Measurements from ENCODE around the gene CPSF7.
A peak's percentile ranks its signal among the peaks of the same experiment; 100 is the strongest.
"Not testable (repeated sequence)": the region's sequence is repeated elsewhere in the genome, so short reads cannot be mapped to it uniquely, and the experiment has no call there.

Gene CPSF7

DNA sequence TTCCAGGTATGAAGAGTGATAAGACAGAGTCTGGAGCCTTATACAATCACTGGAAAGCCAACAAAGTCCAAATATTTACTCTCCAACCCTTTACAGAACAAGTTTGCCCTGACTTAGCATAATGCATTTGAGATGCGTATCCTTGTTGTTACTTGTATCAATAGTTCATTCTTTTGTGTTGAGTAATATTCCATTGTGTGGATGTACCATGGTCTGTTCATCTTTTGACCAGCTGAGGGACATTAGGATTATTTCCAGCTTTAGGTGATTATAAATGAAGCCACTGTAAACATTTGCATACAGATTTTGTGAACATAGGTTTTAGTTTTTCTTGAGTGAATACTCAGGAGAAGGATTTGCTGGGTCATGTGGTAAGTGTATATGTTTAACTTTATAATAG lies 9.8 kb upstream of the CPSF7 start:
- DNase-seq: no peak

DNA sequence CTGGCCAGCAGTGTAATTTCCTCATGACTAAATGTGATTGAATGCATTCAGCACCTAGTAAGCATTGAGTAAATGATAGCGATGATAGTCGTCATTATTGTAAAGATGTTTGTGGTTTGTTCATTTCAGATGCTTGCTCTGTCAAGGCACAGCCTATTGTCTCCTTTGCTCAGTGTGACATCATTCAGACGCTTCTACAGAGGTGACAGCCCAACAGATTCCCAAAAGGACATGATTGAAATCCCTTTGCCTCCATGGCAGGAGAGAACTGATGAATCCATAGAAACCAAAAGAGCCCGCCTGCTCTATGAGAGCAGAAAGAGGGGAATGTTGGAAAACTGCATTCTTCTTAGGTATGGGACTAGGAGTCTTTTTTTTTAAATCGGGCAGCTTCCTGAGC lies 7.7 kb upstream of the CPSF7 start:
- no peak for DNase-seq

DNA sequence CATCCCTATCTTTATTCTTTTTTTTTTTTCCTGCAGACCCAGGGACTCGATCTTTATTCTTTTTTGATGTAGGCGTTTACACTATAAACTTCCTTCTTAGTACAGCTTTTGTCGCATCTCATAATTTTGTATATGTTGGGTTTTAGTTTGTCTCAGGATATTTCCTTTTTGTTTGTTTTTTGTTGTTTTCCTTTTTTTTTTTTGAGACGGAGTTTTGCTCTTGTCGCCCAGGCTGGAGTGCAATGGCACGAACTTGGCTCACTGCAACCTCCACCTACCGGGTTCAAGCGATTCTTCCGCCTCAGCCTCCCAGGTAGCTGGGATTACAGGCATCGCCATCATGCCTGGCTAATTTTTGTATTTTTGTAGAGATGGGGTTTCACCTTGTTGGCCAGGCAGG lies 1.1 kb upstream of the CPSF7 start:
- DNase-seq: not testable (repeated sequence)

DNA sequence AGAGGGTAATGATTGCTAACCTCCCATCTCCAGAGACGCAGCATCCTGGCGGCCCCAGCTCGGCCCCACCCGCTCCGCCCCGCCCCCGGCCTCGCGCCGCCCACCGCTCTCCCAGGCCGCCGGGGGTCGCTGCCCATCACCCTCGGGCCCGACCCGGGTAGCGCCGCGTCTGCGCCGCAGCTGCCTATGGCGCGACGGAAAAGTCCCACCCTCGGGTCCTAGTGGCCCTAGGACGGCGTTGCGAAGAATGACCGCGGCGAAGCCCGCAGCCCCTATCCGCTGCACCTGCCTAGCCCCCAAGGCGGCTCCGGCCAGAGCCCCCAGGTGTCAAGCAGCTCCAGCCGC lies 457 bp downstream of the CPSF7 start:
- DNase-seq: peak; percentile 31

DNA sequence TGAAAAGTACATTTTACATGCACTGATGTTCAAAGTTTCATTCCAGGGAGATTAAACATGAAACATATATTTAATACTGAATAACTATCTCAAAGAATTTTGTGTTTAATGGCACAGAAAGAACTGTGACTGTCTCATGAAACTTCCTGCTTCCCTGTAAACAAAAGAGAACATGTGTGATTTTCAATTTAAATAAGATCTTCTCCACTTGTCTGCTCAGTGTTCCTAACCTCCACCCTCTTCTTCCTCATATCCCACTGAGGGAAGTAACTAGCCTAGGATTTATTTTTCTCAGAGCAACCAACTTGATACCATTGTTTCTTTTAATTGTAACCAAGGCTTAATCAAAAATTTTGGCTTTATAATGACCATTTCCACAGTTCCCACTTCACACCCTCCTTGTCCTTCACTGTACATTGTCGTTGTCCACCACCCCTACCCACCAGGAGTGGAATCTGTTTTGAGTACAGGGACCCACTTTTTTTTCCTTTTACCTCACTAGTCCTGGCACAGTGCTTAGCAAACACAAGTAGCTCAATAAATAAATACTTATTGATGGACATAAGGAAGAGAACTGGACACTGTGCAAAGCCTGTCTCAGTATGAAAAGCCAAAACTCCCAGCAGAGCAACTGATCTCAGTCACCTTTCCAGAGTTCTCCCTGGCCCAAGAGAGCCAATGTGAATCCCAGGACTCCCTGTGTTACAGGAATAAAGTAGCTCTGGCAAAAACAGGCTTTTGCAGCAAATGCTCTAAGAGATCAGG lies 4.2 kb downstream of the CPSF7 start:
- no peak for DNase-seq

DNA sequence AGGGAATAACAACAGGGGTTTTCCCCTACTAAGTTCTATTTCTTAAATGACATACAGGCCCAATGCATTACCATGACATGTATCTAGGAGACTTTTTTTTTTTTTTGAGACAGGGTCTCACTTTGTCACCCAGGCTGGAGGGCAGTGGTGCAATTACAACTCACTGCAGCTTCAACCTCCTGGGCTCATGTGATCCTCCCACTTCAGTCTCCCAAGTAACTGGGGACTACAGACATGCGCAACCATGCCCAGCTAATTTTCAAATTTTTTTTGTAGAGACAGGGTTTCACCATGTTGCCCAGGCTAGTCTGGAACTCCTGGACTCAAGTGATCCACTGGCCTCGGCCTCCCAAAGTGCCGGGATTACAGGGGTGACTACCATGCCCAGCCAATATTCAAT lies 7.5 kb downstream of the CPSF7 start:
- no peak for DNase-seq

DNA sequence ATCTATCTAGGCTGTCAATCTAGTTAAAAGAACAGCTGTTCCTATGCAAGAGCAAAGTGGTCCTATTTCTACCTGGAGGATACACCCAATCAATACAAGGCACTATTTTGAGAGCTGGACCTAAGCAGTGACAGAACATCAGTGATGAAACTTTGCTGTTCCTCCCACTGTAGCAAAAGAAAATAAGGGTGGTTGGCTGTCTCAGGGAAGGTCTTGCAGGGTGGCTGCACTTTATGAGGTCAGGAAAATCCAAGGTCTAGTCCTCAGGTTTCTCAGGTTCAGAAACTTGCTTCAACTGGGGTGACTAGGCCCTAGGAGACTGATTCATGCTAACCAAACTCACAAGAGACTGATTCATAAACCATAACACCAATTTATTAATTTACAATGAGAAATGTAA lies 11.6 kb downstream of the CPSF7 start:
- DNase-seq: no peak

DNA sequence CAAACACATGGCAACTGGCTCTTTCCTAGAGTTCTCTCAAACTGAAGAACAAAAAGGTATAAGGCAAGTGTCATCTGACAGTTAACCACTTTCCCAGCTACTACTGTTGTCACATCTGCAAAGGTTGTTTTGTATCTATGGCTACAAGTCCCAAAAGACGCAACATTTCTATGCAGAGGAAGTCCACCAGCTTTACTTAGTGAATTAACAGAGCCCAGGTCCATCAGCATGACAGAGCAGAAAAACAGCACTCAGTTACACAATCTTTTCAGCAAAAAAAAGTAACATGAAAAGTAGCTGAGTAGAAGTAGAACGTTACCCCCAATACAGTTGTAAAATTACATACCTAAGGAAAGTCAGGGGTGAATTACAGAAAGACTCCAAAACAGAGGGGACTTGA lies 12.1 kb downstream of the CPSF7 start:
- DNase-seq: no peak

DNA sequence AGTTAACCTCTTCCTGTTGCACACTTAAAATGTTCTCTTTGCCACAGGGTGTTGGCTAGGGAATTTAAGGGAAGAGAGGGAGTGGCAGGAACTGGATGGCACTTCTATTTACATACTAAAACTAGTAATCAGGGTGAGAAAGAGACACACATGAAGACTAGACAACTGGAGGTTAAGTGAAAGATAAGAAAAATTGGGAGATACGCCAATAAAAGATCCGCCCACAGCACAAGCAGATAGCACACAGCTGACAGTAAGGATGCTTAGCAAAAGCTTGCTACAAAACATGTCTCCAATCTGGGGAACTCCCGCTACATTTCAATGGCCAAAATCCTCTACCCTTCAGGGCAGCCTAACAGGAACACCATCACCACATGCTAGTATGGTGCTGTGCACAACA lies 12.8 kb downstream of the CPSF7 start:
- no peak for DNase-seq

DNA sequence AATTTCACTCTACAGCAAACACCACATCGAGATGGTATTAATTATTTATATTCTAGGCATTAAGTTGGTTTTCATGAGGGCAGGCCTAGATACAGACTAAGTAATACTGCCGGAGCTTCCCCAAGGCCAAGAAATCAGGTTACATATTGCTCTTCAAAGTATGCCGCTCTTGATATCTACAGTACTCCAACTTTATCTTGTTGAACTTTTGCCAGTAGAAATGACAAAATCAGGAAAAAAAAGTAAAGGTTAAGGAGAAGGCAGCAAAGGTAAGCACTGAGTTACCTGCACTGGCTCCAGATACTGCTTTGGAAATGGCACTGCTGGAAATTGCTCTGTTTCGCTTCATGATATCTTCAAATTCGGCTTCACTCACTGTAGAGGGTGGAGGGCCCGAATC lies 14.4 kb downstream of the CPSF7 start:
- no peak for DNase-seq

DNA sequence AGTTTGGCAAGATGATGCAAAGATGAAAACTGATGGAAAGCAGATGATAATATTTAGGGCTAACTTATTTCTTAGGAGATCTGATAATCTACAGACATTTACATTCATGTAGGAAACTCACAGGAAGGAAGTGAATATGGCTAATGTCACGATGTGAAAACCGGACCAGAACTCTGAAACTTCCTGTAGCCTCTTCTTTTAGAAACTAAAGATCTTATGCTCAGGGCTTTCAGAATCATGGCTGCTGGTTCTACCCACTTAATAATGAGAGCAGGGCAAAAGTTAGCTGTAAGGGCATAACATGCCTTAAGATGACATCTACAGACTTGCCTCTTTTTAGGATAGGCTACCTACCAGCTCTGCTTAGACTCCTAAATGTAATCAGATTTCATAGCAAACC lies 15.2 kb downstream of the CPSF7 start:
- DNase-seq: no peak

DNA sequence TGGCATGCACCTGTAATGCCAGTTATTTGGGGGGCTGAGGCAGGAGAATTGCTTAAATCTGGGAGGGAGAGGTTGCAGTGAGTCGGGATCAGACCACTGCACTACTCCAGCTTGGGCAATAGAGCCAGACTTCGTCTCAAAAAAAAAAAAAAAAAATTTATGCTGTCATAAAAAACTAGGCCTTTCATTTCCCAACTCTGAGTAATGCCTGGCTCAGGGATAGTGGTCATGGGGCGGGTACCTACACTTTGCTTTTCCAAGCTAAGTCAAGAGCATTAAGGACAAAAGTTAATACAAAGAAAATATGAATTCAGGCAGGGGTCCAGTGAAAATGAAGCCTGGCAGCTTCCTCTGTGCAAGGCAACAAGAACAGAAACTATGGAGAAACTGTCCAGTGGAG lies 16.3 kb downstream of the CPSF7 start:
- no peak for DNase-seq

DNA sequence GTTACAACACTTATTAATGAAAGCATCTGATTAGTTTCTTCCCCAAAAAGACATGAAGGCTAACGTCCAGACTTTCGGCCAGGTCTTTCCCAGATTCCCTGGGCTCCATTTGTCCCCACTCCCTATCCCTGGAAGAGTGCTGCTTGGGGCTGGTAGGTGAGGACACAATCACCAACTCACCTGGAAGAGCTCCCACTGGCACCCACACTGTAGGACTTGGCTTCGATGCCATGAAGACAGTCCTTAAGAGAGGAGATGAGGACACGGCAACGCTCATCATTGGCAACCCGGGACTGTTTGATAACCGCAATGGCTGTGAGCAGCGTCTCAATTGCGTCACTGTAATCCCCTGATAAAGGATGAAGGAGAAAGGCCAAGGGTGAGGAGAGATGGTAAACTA lies 18.2 kb downstream of the CPSF7 start:
- DNase-seq: no peak

DNA sequence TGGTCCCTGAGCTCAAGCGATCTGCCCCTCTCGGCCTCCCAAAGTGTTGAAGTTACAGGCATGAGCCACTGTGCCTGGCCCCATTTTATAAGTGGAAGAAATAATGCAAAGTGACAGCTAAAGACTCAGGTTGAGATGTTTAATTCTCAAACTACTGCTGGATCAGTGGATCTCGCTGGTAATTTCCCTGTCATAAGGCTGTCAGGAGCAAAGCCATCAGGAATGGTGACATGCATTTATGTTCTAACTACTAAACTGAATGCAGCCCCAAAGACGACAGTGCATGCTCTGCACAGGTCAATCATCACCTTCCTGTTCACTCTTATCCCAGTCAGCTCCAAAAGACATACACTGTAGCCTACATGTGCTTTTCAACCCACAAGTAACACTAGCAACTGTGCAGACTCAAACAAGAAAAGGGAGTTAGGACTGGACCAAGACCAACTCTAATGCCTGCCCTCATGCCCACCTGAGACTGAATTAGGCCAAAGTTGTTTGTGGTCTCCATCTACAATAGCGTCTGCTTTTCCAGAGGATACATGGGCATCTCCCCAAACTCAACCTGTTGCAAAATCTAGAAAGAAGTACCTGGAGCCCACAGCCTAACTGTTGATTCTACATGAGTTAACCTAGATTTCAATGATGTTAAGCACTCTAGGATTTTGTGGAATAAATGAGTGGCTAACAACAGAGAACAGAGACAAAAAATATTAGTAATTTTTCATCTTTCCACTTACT lies 22.6 kb downstream of the CPSF7 start:
- DNase-seq: no peak

DNA sequence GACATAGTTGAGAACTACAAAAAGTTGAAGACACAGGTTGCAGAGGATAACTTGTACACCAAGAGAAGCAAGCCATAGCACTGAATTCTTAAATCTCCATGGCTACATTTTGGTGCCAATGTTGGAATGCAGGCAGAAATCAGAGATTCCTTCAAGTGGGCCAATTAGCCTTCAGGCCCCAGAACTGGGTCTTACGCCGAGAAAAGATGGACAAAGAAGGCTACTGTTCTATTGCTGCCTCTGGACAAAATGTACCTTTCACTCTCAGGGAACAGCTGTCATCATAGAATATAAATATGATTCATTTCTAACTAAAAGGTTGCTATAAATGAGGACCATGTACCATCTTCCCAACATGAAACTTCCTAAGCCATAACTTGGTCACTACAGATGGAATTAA lies 23.7 kb downstream of the CPSF7 start:
- DNase-seq: no peak

DNA sequence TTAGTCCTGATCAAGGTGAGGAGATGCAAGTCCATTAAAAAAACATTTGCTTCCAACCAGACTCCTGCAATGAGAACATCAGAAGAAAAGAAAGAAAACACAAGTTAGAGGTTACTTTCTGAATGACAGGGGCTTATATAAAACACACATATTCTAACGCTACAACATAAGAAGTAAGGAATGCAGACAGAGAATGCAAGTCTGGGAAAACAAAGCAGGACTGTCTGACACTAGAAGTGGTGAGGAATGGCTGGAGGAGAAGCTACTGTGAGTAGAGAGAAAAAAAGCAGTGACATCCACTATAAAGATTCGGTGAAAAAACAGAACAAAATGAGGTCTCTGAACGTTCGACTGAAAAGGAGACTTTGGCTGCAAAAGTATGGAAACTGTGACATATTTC lies 25.1 kb downstream of the CPSF7 start:
- no peak for DNase-seq

DNA sequence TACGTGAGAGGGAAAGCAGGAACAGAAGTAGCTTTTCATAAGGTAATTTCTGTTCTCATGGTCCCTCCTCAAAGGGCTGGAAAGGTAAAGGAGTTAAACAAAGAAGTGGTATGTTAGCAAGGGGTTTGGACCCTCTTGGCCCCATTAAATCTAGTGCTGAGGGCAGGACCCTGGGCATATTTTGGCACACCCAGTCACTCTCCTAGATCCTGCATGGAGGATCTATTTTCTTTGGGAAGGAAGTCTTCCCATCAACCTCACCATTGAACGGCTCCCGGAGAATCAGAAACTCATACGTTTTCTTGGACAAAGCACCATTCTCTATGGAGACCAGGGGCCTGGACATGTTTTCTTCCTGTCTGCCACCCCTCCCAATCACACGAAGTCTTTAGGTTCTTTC lies 25.7 kb downstream of the CPSF7 start:
- no peak for DNase-seq

DNA sequence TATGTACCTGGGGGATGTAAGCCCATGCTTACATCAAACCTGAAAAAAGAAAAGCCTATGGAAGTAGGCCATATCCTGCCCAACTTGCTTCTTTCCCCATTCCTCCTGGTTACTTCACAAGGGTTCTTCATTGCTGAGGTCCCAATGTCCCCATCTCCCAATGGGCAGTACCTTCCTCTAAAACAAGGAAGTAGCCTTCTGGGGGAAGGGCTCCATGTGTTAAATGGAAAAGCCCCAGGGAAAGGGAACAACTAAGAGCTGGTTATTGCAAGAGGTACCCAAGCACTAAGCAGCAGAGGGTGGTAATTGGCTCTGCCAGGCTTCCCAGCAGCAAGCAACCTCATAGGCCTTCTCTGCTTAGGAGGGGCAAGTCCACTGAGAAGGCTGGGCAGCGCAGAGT lies 26.1 kb downstream of the CPSF7 start:
- no peak for DNase-seq

DNA sequence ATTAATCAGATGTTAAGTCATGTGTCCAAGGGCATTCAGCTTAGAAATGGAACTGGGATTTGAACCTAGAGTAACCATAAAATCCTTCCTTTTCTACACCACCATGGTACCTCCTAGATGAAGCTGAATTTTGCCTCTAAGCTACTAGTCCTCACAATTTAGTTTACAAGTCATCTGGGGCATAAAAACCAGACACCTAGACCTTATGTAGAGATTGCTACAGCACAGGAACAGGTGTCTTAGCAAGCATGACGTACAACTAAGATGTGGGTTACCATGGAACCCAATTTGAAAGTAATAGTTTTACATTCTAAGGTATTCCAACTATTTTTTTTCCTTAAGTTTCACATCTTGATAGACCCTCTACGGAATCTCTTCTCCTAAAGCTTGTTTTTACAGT lies 28.2 kb downstream of the CPSF7 start:
- no peak for DNase-seq

DNA sequence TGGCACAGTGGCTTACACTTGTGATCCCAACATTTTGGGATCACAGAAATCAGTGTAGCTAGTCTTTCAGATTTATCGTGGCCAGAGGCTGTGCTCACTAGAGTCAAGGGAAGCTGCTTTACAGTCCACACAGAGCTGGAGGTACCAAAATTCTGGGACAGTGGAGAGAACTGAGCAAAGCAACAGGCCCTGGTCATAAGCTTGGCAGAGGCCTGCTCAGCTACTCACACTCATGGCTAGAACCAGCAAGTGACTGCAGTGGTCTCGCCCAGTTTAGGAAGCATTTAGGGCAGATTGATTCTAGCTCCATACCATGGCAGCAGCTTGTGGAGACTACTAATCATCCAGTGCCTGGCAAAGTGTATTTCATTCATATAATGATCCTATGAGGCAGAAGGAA lies 28.6 kb downstream of the CPSF7 start:
- DNase-seq: no peak

DNA sequence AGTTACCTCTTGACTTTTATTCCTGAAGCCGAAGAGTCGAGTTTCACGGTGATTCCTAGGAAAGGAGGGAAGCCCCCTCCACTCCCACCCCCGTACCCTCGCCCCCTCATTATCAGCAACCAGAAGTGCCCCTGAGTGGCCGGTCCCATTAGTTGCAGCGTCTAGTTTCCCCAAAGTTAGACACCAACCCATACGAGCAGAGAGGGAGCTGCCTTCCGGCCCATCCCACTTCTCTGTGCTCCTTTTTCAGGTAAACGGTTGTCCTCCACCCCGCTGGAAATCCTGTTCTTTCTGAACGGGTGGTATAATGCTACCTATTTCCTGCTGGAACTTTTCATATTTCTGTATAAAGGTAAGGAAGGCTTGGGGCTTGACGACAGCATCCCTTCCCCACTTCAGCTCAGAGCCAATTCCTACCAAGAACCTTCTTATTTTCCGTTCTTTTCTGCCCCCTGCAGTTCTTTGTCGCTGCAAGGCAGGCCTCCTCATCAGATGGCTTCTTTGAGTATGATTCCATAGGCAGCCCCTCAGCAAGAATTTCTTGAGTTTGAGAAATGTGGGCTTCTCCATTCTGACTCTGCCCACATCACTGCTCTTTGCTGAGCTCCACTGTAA lies 36.7 kb downstream of the CPSF7 start:
- no peak for DNase-seq

DNA sequence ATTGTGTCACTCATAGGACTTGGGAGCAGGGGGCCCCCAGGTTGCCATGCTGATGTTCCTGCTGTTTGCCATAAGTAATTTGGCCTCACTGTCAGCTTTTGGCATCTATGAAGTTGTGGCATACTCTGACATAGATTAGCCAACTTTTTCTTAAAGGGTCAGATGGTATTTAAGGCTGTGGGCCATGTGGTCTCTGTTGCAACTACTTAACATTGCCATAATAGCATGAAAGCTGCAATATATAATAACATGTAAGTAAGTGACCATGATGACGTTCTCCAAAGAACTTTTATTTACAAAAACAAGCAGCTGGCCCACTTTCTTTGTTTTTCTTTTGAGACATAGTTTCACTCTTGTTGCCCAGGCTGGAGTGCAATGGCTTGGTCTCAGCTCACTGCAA lies 39.6 kb downstream of the CPSF7 start:
- DNase-seq: no peak

DNA sequence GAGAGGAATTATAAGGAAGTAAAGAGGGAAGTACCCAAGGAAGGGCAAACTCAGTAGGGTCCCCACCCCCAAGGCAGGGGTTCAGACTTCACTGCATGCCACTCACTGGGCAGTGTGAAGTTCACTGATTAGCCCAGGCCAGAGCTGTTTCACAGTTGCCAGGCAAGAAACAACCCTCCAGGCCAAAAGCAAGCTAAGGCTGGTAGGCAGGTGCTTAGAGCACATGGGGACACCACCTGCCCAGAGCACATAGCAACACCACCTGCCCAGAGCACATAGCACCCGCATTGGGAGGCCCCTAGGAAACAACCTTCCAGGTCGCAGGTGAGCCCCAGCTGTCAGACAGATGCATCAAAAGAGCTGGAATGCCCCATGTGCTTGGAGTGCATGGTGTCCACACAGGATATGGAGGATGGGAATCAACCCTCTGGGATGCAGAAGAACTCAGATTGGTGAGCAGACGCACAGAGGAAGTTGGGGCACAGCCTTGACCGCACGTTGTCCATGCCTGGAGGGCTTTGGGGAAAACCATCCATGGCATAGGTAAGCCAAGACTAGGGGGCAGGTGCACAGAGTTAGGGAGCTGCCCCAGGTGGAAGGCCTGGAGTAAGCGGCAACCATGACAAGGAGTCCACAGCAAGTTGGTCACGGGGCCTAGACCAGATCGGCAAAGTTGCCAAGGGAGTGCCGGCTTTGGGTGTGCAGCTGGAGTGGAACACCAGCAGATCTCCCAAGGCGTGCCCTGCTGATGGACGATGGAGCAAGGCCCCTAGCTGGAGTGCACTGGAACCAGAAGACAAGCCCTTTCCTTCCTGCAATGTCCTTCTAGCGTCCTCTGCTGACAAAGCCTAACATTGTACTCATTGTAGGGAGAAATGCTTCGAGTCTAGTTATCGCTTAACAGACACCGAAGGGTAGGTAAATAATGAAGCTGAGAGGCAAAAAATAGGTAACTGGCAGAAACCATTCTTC lies 45.2 kb downstream of the CPSF7 start:
- no peak for DNase-seq
